ENCODE measurements around the gene TWIST2. TPM values are rescaled to one million over a fixed set of nuclear protein-coding genes. Genes with fewer than 3 reads are reported as not detected.
A peak's percentile ranks its signal among the peaks of the same experiment; 100 is the strongest.

The TWIST2 gene
- total RNA-seq, 2 donors from 2014 or later: 1.9 TPM; not detected in 1

- H3K9ac ChIP-seq (ENCODE audit: extremely low read depth, low read length, poor library complexity, severe bottlenecking): no peak overlapping the region
- TF ChIP-seq CTCF (conservative IDR thresholded peaks at IDR 0.05): no peak
- no peak for DNase-seq
- H3K4me1 ChIP-seq (ENCODE audit: control insufficient read depth, insufficient read depth, low read length): no peaks in the 10 kb centered on the region
- H3K36me3 ChIP-seq (ENCODE audit: control insufficient read depth, insufficient read depth, low read length): no peaks in the 10 kb centered on the region
- 70 to 80% methylated on average over 5 of the region's 5 CpGs for WGBS, 2 experiments (ENCODE audit: insufficient coverage in 1 of 2, insufficient read length in 1 of 2)
- peaks cover 29% of the 10 kb centered on the region for H3K27me3 Mint-ChIP-seq (ENCODE audit: insufficient read depth)
- peaks cover 2% of the 10 kb centered on the region for H3K9me3 ChIP-seq (ENCODE audit: control insufficient read depth, low read length)
- no peak overlapping the region for H3K4me3 Mint-ChIP-seq
- H3K9me3 Mint-ChIP-seq: peaks cover 9% of the 10 kb centered on the region
- no peak overlapping the region for H3K27ac Mint-ChIP-seq
- H3K4me1 Mint-ChIP-seq: peaks cover 15% of the 10 kb centered on the region
- H3K36me3 Mint-ChIP-seq (ENCODE audit: low read depth): no peaks in the 10 kb centered on the region
- no peaks in the 10 kb centered on the region for H3K27me3 ChIP-seq (ENCODE audit: control insufficient read depth, insufficient read depth, low read length, poor library complexity, severe bottlenecking)
- H3K27ac ChIP-seq (ENCODE audit: low read depth, low read length): peak overlapping the region; percentile 6
- H3K4me3 ChIP-seq (ENCODE audit: low read length): no peak overlapping the region
These were observed 30.0 kb upstream of the TWIST2 start for GRCh38 chr2:238817891-238818290.

- Histone ChIP-seq H3K36me3 (ENCODE audit: control insufficient read depth, insufficient read depth, low read length) (no peaks in the 10 kb centered on the region), H3K9ac (ENCODE audit: extremely low read depth, low read length, poor library complexity, severe bottlenecking) (no peak overlapping the region), H3K4me3 (ENCODE audit: low read length) (no peak overlapping the region), H3K27me3 (ENCODE audit: control insufficient read depth, insufficient read depth, low read length, poor library complexity, severe bottlenecking) (no peaks in the 10 kb centered on the region), H3K9me3 (ENCODE audit: control insufficient read depth, low read length) (peaks cover 8% of the 10 kb centered on the region), H3K4me1 (ENCODE audit: control insufficient read depth, insufficient read depth, low read length) (no peaks in the 10 kb centered on the region), H3K27ac (ENCODE audit: low read depth, low read length) (no peak overlapping the region)
- peaks cover 15% of the 10 kb centered on the region for H3K9me3 Mint-ChIP-seq
- no peak overlapping the region for H3K27ac Mint-ChIP-seq
- 70 to 79% methylated on average over 2 of the region's 2 CpGs for WGBS, 2 experiments (ENCODE audit: insufficient coverage in 1 of 2, insufficient read length in 1 of 2)
- H3K4me3 Mint-ChIP-seq: no peak overlapping the region
- DNase-seq: no peak
- H3K36me3 Mint-ChIP-seq (ENCODE audit: low read depth): no peaks in the 10 kb centered on the region
- peaks cover 15% of the 10 kb centered on the region for H3K4me1 Mint-ChIP-seq
- H3K27me3 Mint-ChIP-seq (ENCODE audit: insufficient read depth): peaks cover 26% of the 10 kb centered on the region
- TF ChIP-seq CTCF (conservative IDR thresholded peaks at IDR 0.05): no peak
These were observed 29.3 kb upstream of the TWIST2 start for GRCh38 chr2:238818561-238818960.

- no peak overlapping the region for H3K9ac ChIP-seq (ENCODE audit: extremely low read depth, low read length, poor library complexity, severe bottlenecking)
- Mint-ChIP-seq H3K27ac (no peak overlapping the region), H3K4me3 (no peak overlapping the region), H3K9me3 (peaks cover 30% of the 10 kb centered on the region), H3K27me3 (ENCODE audit: insufficient read depth) (peaks cover 26% of the 10 kb centered on the region), H3K36me3 (ENCODE audit: low read depth) (no peaks in the 10 kb centered on the region), H3K4me1 (peaks cover 15% of the 10 kb centered on the region)
- H3K27ac ChIP-seq (ENCODE audit: low read depth, low read length): no peak overlapping the region
- H3K9me3 ChIP-seq (ENCODE audit: control insufficient read depth, low read length): peaks cover 22% of the 10 kb centered on the region
- WGBS, 2 experiments (ENCODE audit: insufficient coverage in 1 of 2, insufficient read length in 1 of 2): 100% methylated on average over 1 of the region's 1 CpG; no CpG with 5 or more reads in 1 of the 2 experiments
- TF ChIP-seq CTCF (conservative IDR thresholded peaks at IDR 0.05): no peak
- no peak overlapping the region for H3K4me3 ChIP-seq (ENCODE audit: low read length)
- no peaks in the 10 kb centered on the region for H3K36me3 ChIP-seq (ENCODE audit: control insufficient read depth, insufficient read depth, low read length)
- no peaks in the 10 kb centered on the region for H3K27me3 ChIP-seq (ENCODE audit: control insufficient read depth, insufficient read depth, low read length, poor library complexity, severe bottlenecking)
- DNase-seq: no peak
- no peaks in the 10 kb centered on the region for H3K4me1 ChIP-seq (ENCODE audit: control insufficient read depth, insufficient read depth, low read length)
These were observed 27.7 kb upstream of the TWIST2 start for GRCh38 chr2:238820197-238820596.

All from endodermal cell (in vitro differentiated cells).